ENCODE results near the gene TNFRSF12A. TPM values are rescaled to one million over a fixed set of nuclear protein-coding genes. Genes with fewer than 3 reads are reported as not detected.

The TNFRSF12A gene
- 236 and 323 TPM in 2 replicates for total RNA-seq

GRCh38 chr16:3020247-3020603 lies at the start of gene TNFRSF12A:
Gene TNFRSF12A, plus strand, starts transcription at chr16:3020368. Its CDS starts 30 bp downstream, at chr16:3020398.

GRCh38 chr16:2980227-2981176 lies 39.7 kb upstream of the TNFRSF12A start, which contains the start of gene PKMYT1:
Gene PKMYT1, minus strand, starts transcription at chr16:2980446. Its CDS starts 789 bp downstream, at chr16:2979657.

GRCh38 chr16:3012828-3013420 lies 7.2 kb upstream of the TNFRSF12A start, which contains the start of gene CLDN9:
Gene CLDN9, plus strand, starts transcription at chr16:3012923. Its CDS starts 440 bp downstream, at chr16:3013363.

GRCh38 chr16:3017794-3018506 lies 2.2 kb upstream of the TNFRSF12A start, which contains the start of gene CLDN6:
Gene CLDN6, minus strand, starts transcription at chr16:3018183. Its CDS starts 2,162 bp downstream, at chr16:3016021.

GRCh38 chr16:3023669-3024478 lies 3.7 kb downstream of the TNFRSF12A start, which contains the start of the genes HCFC1R1 and THOC6:
Gene HCFC1R1, minus strand, starts transcription at chr16:3023942. Its CDS starts 1 bp downstream, at chr16:3023941.
Gene THOC6, plus strand, starts transcription at chr16:3024035. Its CDS starts 292 bp downstream, at chr16:3024327.

GRCh38 chr16:3036726-3037315 lies 16.7 kb downstream of the TNFRSF12A start, which contains the start of gene BICDL2:
Gene BICDL2, minus strand, starts transcription at chr16:3036944. Its CDS starts 1,448 bp downstream, at chr16:3035496.

GRCh38 chr16:3045758-3046640 lies 25.8 kb downstream of the TNFRSF12A start, which contains the start of gene MMP25:
Gene MMP25, plus strand, starts transcription at chr16:3046561. Its CDS starts 357 bp downstream, at chr16:3046918.

GRCh38 chr16:3065069-3065741 lies 45.0 kb downstream of the TNFRSF12A start, which contains the start of gene IL32:
Gene IL32, plus strand, starts transcription at chr16:3065640. Its CDS starts 172 bp downstream, at chr16:3065812.

Other genes starting within 250 kb of the TNFRSF12A start
- 431 and 566 TPM in 2 replicates for gene ELOB, start 243.1 kb upstream of the TNFRSF12A start, total RNA-seq
- gene PRSS33, start 232.8 kb upstream of the TNFRSF12A start, total RNA-seq = not detected in 2 replicates
- gene PRSS41, start 221.9 kb upstream of the TNFRSF12A start, total RNA-seq = not detected in 2 replicates
- 5.5 TPM in 1 of 2 replicates, not detected in the other for gene PRSS21, start 203.1 kb upstream of the TNFRSF12A start, total RNA-seq
- gene ZG16B, start 190.1 kb upstream of the TNFRSF12A start, total RNA-seq = not detected in 2 replicates
- not detected in 2 replicates for gene PRSS22, start 162.2 kb upstream of the TNFRSF12A start, total RNA-seq
- 77.8 and 89.9 TPM in 2 replicates for gene FLYWCH2, start 137.2 kb upstream of the TNFRSF12A start, total RNA-seq
- 45.8 and 46.1 TPM in 2 replicates for gene FLYWCH1, start 108.4 kb upstream of the TNFRSF12A start, total RNA-seq
- under 0.01 TPM in 1 of 2 replicates, not detected in the other for gene KREMEN2, start 56.1 kb upstream of the TNFRSF12A start, total RNA-seq
- gene PAQR4, start 51.0 kb upstream of the TNFRSF12A start, total RNA-seq = 7.1 and 14.1 TPM in 2 replicates
- 13.3 and 24.8 TPM in 2 replicates for gene PKMYT1, start 39.9 kb upstream of the TNFRSF12A start, total RNA-seq
- gene CLDN9, start 7.4 kb upstream of the TNFRSF12A start, total RNA-seq = not detected in 2 replicates
- not detected in 2 replicates for gene CLDN6, start 2.2 kb upstream of the TNFRSF12A start, total RNA-seq
- 23.1 and 24.1 TPM in 2 replicates for gene HCFC1R1, start 3.6 kb downstream of the TNFRSF12A start, total RNA-seq
- gene THOC6, start 3.7 kb downstream of the TNFRSF12A start, total RNA-seq = 25.3 and 28.3 TPM in 2 replicates
- gene BICDL2, start 16.6 kb downstream of the TNFRSF12A start, total RNA-seq = not detected in 2 replicates
- not detected in 2 replicates for gene MMP25, start 26.2 kb downstream of the TNFRSF12A start, total RNA-seq
- gene IL32, start 45.3 kb downstream of the TNFRSF12A start, total RNA-seq = 23.6 and 27.3 TPM in 2 replicates
- not detected in 2 replicates for gene ZSCAN10, start 78.9 kb downstream of the TNFRSF12A start, total RNA-seq
- gene ZNF205, start 92.2 kb downstream of the TNFRSF12A start, total RNA-seq = 11.7 and 17.3 TPM in 2 replicates
- gene ZNF213, start 114.7 kb downstream of the TNFRSF12A start, total RNA-seq = 2.9 and 3.7 TPM in 2 replicates
- gene OR1F1, start 167.8 kb downstream of the TNFRSF12A start, total RNA-seq = not detected in 2 replicates
- 1.2 and 2.7 TPM in 2 replicates for gene ZNF200, start 214.8 kb downstream of the TNFRSF12A start, total RNA-seq
- 0.53 and 1.2 TPM in 2 replicates for gene MEFV, start 236.3 kb downstream of the TNFRSF12A start, total RNA-seq